H1 (cell line): ENCODE measurements around the gene ASH1L.

ENCODE experiments used
- CBX8 ChIP-seq: fragments of 300-800, 300-1000 bp; sonication (generic); IDR thresholded peaks from 2 replicates; pipeline ENCODE4 v1.7.1; 2016; ENCODE audit warnings: low read depth, low read length, borderline replicate concordance
- CEBPB ChIP-seq: IDR thresholded peaks from 2 replicates; pipeline ENCODE4 v1.6.1; 2012; ENCODE audit warnings: low read depth, low read length
- CHD2 ChIP-seq: IDR thresholded peaks from 2 replicates; pipeline ENCODE4 v1.6.1; 2012; ENCODE audit warnings: low read length, improper control_type of control experiment
- CREB1 ChIP-seq: IDR thresholded peaks from 2 replicates; pipeline ENCODE4 v1.6.1; 2012; ENCODE audit warnings: inconsistent platforms
- CTCF ChIP-seq, 3 experiments: IDR thresholded peaks; 1 replicate in 2 of 3; 2 replicates in 1 of 3; pipeline versions ENCODE4 v1.5.1 to v1.6.1; 2011; ENCODE audit warnings: low read length in 3 of 3, mild to moderate bottlenecking in 3 of 3, inconsistent platforms in 2 of 3, low read depth in 1 of 3, moderate library complexity in 1 of 3; ENCODE audit not compliant: insufficient read depth in 1 of 3; ENCODE audit errors: control extremely low read depth in 1 of 3
- EZH2 ChIP-seq: fragments of 200-600 bp; sonication (generic); IDR thresholded peaks from 2 replicates; pipeline ENCODE4 v1.7.1; 2012; ENCODE audit warnings: low read depth, mild to moderate bottlenecking, moderate library complexity, low read length, inconsistent platforms; ENCODE audit not compliant: severe bottlenecking
- HDAC2 ChIP-seq, 2 experiments: fragments of 300-600 bp in 1 of 2; sonication (generic) in 1 of 2; IDR thresholded peaks; 2 replicates each; pipeline ENCODE4 v1.6.1; 2011 to 2012; ENCODE audit warnings: low read depth in 2 of 2, low read length in 2 of 2, mild to moderate bottlenecking in 2 of 2, moderate library complexity in 2 of 2, borderline replicate concordance in 1 of 2, inconsistent platforms in 1 of 2
- KDM1A ChIP-seq: fragments of 200-600, 300-600 bp; sonication (generic); IDR thresholded peaks from 2 replicates; pipeline ENCODE4 v1.7.1; 2016; ENCODE audit warnings: mild to moderate bottlenecking, low read length, borderline replicate concordance
- PHF8 ChIP-seq: fragments of 200-600 bp; sonication (generic); conservative IDR thresholded peaks from 2 replicates; pipeline ENCODE4 v1.7.1; 2012; ENCODE audit warnings: low read depth, mild to moderate bottlenecking, inconsistent platforms, low read length, moderate library complexity
- POLR2AphosphoS5 ChIP-seq: IDR thresholded peaks from 2 replicates; pipeline ENCODE4 v1.6.1; 2011; ENCODE audit warnings: low read depth, low read length
- TAF1 ChIP-seq: IDR thresholded peaks from 2 replicates; pipeline ENCODE4 v1.6.1; 2011; ENCODE audit warnings: mild to moderate bottlenecking, low read depth, low read length
- TCF12 ChIP-seq: IDR thresholded peaks from 2 replicates; pipeline ENCODE4 v1.6.1; 2011; ENCODE audit warnings: low read depth, mild to moderate bottlenecking, low read length
- TEAD4 ChIP-seq: IDR thresholded peaks from 2 replicates; pipeline ENCODE4 v1.6.1; 2012; ENCODE audit warnings: low read depth, low read length, inconsistent platforms, mixed read lengths
- YY1 ChIP-seq: IDR thresholded peaks from 2 replicates; pipeline ENCODE4 v1.6.1; 2011; ENCODE audit warnings: low read depth, mild to moderate bottlenecking, low read length

GRCh38 chr1:155596864-155597263, 34.3 kb upstream of the ASH1L start:
- TF ChIP-seq POLR2AphosphoS5 (no peak), YY1 (no peak), TEAD4 (no peak), TAF1 (no peak), EZH2 (no peak), KDM1A (no peak), HDAC2 (IDR thresholded peaks at IDR 0.05; ENCODE audit: borderline replicate concordance in 1 of 2, low read depth in 2 of 2, low read length in 2 of 2) (no peak), PHF8 (no peak), CEBPB (no peak), CHD2 (no peak), TCF12 (no peak), CBX8 (no peak), CREB1 (no peak), CTCF (IDR thresholded peaks at IDR 0.05; ENCODE audit: control extremely low read depth in 1 of 3, insufficient read depth in 1 of 3, low read depth in 1 of 3, low read length in 3 of 3) (no peak)
